ENCODE measurements around the gene LSAMP. TPM values are rescaled to one million over a fixed set of nuclear protein-coding genes. Genes with fewer than 3 reads are reported as not detected.

LSAMP gene
- total RNA-seq, 1 experiment from 2014 or later = not detected

DNA sequence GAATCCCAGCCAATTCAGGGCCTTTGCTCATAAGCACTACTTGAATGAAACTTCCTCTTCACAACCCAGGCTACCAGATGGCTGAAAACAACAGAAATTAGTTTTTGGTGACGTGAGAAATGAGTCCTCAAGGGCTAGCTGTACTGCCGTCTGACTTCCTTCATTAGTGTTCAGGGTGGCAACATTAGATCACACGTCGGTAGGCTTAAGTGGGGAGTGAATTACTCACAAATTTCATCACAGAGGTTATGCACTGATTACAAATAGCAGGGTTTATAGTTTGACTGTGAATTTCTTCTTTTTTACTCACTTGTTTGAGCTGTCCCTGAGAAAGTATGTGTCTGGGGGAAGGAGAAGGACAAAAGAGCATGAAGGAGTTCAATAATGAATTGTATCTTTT is 424.8 kb downstream of the LSAMP start:
- Histone ChIP-seq H3K27me3 (replicated peaks; ENCODE audit: control insufficient read depth, insufficient read depth, low read length) (no peaks in the 10 kb centered on the region), H3K4me3 (ENCODE audit: low read depth, low read length) (no peak overlapping the region), H3K36me3 (ENCODE audit: control insufficient read depth, insufficient read depth, low read length) (no peaks in the 10 kb centered on the region), H3K4me1 (0 out of 2 replicates have a peak, but pooled peaks cover 3% of the 10 kb centered on the region), H3K9me3 (no peaks in the 10 kb centered on the region)
- TF ChIP-seq, protein P1, sequence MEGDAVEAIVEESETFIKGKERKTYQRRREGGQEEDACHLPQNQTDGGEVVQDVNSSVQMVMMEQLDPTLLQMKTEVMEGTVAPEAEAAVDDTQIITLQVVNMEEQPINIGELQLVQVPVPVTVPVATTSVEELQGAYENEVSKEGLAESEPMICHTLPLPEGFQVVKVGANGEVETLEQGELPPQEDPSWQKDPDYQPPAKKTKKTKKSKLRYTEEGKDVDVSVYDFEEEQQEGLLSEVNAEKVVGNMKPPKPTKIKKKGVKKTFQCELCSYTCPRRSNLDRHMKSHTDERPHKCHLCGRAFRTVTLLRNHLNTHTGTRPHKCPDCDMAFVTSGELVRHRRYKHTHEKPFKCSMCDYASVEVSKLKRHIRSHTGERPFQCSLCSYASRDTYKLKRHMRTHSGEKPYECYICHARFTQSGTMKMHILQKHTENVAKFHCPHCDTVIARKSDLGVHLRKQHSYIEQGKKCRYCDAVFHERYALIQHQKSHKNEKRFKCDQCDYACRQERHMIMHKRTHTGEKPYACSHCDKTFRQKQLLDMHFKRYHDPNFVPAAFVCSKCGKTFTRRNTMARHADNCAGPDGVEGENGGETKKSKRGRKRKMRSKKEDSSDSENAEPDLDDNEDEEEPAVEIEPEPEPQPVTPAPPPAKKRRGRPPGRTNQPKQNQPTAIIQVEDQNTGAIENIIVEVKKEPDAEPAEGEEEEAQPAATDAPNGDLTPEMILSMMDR (IDR thresholded peaks at IDR 0.05; ENCODE audit: insufficient read depth in 1 of 2, low read depth in 1 of 2, low read length in 1 of 2, severe bottlenecking in 1 of 2, unreplicated experiment in 1 of 2) = no peak
- intact Hi-C loops (cut with micrococcal nuclease; ENCODE audit: unreplicated experiment) = loop anchor here (2.0 kb wide), 1 partner anchor 34 kb away; no protein-coding TSS in a partner anchor
- DNase-seq = no peak
- BruUV-seq (replicated peaks) = no TSS peak
- Mint-ChIP-seq H3K36me3 (ENCODE audit: insufficient read depth, unreplicated experiment) (no peaks in the 10 kb centered on the region), H3K9me3 (ENCODE audit: unreplicated experiment) (no peaks in the 10 kb centered on the region), H3K4me3 (ENCODE audit: unreplicated experiment) (no peak overlapping the region), H3K27ac (ENCODE audit: unreplicated experiment) (no peak overlapping the region), H3K27me3 (ENCODE audit: insufficient read depth, unreplicated experiment) (peaks cover 3% of the 10 kb centered on the region), H3K4me1 (ENCODE audit: low read depth, unreplicated experiment) (peaks cover 7% of the 10 kb centered on the region)
- ChIA-PET POLR2A (no interaction called here), CTCF (no interaction called here)

DNA sequence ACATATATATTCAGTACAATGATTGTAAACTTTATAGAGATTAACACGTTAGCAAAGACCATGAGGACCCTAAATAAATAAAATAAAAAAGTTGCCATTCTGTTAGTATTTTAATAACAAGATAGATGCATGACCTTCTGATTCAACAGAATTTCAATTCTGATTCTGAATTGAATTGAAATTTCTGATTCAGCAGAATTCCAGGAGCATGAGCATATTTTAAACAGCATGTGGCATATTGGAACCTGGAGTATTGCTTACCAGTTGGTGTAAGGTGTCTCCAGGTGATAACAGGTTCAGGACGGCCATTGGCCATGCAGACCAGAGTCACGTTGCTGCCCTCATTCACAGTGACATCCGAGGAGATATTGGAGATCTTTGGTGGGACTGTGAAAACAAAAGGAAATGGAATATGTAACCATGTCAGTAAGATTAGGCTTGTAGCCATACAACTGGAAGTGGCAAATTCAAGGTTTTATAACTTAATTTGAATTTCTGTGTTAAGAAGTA is 426.0 kb downstream of the LSAMP start:
- no TSS peak for BruUV-seq (replicated peaks)

DNA sequence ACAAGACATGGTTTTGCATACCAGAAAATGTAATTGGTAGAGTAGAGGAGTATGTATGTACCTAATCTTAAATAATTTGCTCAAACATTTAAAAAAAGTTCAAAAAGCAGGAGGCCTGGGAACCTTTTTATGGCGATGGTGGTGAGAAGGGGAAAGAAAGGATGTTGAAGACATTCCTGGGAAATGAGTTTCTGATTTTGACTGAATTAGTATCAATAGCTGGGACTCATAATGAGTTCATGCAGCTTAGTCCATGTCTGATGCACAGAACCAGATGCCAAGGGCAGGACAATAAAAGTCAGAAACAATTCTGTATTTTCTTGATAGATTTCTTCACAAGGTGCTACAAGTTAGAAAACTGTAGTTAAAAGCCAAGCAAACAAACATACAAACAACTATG is 426.6 kb downstream of the LSAMP start:
- 0 out of 2 replicates have a peak, but pooled peaks cover 3% of the 10 kb centered on the region for H3K4me1 ChIP-seq
- H3K36me3 ChIP-seq (ENCODE audit: control insufficient read depth, insufficient read depth, low read length) = no peaks in the 10 kb centered on the region
- POLR2A ChIA-PET = no interaction called here
- Mint-ChIP-seq H3K27me3 (ENCODE audit: insufficient read depth, unreplicated experiment) (peaks cover 3% of the 10 kb centered on the region), H3K9me3 (ENCODE audit: unreplicated experiment) (no peaks in the 10 kb centered on the region), H3K36me3 (ENCODE audit: insufficient read depth, unreplicated experiment) (no peaks in the 10 kb centered on the region), H3K27ac (ENCODE audit: unreplicated experiment) (no peak overlapping the region), H3K4me3 (ENCODE audit: unreplicated experiment) (no peak overlapping the region), H3K4me1 (ENCODE audit: low read depth, unreplicated experiment) (peaks cover 7% of the 10 kb centered on the region)
- no peak for DNase-seq
- H3K27me3 ChIP-seq (replicated peaks; ENCODE audit: control insufficient read depth, insufficient read depth, low read length) = no peaks in the 10 kb centered on the region
- CTCF ChIA-PET = no interaction called here
- H3K4me3 ChIP-seq (ENCODE audit: low read depth, low read length) = no peak overlapping the region
- intact Hi-C loops (cut with micrococcal nuclease; ENCODE audit: unreplicated experiment) = no loop called here
- H3K9me3 ChIP-seq = no peaks in the 10 kb centered on the region
- TF ChIP-seq, protein P1 (IDR thresholded peaks at IDR 0.05; ENCODE audit: insufficient read depth in 1 of 2, low read depth in 1 of 2, low read length in 1 of 2, severe bottlenecking in 1 of 2, unreplicated experiment in 1 of 2) = no peak
- BruUV-seq (replicated peaks) = no TSS peak

More for the DNA sequence above, 426.0 kb downstream of the LSAMP start:
- Histone ChIP-seq H3K27me3 (replicated peaks; ENCODE audit: control insufficient read depth, insufficient read depth, low read length) (no peaks in the 10 kb centered on the region), H3K4me1 (0 out of 2 replicates have a peak, but pooled peaks cover 3% of the 10 kb centered on the region), H3K36me3 (ENCODE audit: control insufficient read depth, insufficient read depth, low read length) (no peaks in the 10 kb centered on the region), H3K4me3 (ENCODE audit: low read depth, low read length) (no peak overlapping the region), H3K9me3 (no peaks in the 10 kb centered on the region)
- H3K36me3 Mint-ChIP-seq (ENCODE audit: insufficient read depth, unreplicated experiment) = no peaks in the 10 kb centered on the region
- POLR2A ChIA-PET = no interaction called here
- H3K27ac Mint-ChIP-seq (ENCODE audit: unreplicated experiment) = no peak overlapping the region
- no peak overlapping the region for H3K4me3 Mint-ChIP-seq (ENCODE audit: unreplicated experiment)
- intact Hi-C loops (cut with micrococcal nuclease; ENCODE audit: unreplicated experiment) = no loop called here
- no peak for DNase-seq
- CTCF ChIA-PET = no interaction called here
- H3K27me3 Mint-ChIP-seq (ENCODE audit: insufficient read depth, unreplicated experiment) = peaks cover 3% of the 10 kb centered on the region
- TF ChIP-seq, protein P1 (IDR thresholded peaks at IDR 0.05; ENCODE audit: insufficient read depth in 1 of 2, low read depth in 1 of 2, low read length in 1 of 2, severe bottlenecking in 1 of 2, unreplicated experiment in 1 of 2) = no peak
- H3K4me1 Mint-ChIP-seq (ENCODE audit: low read depth, unreplicated experiment) = peaks cover 7% of the 10 kb centered on the region
- H3K9me3 Mint-ChIP-seq (ENCODE audit: unreplicated experiment) = no peaks in the 10 kb centered on the region

All from Caco-2 (cell line).